HPDE6-E6E7 (cell line): Measurements from ENCODE around the gene SLC27A6.
"Not testable (repeated sequence)": the region's sequence is repeated elsewhere in the genome, so short reads cannot be mapped to it uniquely, and the experiment has no call there.

Experiments used
- DNase-seq: peaks from one replicate; pipeline ENCODE4 v3.0.0; 2011; ENCODE audit warnings: missing footprints; ENCODE audit errors: extremely low spot score

Gene SLC27A6

GRCh38 chr5:129001841-129002526 is 36.7 kb downstream of the SLC27A6 start:
- DNase-seq = no peak

DNA sequence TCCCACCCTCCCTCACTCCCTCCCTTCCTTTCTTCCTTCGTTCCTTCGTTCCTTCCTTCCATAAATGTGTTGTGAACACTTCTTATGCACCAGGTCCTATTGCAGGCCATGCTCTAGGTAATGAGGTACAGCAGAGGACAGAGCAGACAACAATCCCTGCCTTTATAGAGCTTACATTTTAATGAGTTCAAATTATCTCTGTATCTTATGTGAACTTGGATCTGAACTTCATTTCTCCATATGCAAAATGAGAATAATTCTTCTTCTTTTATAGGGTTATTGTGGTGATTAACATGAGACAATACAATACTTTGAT is 37.2 kb downstream of the SLC27A6 start:
- DNase-seq = no peak

GRCh38 chr5:129003232-129003631 is 37.9 kb downstream of the SLC27A6 start:
- no peak for DNase-seq

DNA sequence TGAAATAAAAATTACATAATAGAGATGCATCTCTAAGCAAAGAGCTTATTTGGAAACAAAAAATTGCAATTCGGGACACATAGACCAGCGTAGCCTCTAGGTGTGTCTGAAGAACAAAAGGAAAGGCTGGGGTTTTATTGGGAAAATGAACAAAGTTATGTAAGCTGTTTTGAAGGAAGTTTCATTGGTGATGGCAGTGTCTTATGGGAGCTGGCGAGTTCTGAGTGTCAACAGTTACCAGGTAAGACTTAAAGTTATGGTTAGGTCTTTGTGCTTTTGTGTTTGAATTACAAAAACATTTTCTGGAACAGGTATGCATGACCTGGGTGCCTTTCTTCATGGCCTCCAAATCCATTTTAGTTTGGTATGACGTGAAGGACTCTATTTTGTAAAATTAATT is 48.9 kb downstream of the SLC27A6 start:
- no peak for DNase-seq

GRCh38 chr5:129018837-129019236 is 53.5 kb downstream of the SLC27A6 start:
- no peak for DNase-seq

DNA sequence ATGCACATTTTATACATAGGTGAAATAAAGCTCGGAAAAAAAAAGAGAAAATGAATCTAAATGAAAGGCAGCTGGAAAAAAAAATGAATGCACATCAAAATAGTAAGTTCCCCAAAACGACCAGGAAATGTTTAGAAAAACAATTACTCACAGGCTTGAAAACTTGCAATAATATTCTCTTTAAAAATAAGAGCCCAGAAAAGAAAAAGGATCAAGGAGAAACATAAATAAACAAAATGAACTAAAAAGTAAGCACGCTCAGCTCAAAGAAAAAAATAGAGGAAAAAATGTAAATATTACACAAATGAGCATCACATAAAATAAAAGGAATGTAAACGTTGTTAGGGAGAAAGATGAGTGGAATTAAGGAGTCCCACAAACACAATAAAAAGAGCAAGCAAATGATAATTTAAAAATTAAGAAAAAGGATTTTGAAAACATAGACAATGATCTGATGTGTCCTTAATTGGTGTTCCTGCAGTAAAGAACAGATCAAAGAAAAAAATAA is 54.2 kb downstream of the SLC27A6 start:
- no peak for DNase-seq

DNA sequence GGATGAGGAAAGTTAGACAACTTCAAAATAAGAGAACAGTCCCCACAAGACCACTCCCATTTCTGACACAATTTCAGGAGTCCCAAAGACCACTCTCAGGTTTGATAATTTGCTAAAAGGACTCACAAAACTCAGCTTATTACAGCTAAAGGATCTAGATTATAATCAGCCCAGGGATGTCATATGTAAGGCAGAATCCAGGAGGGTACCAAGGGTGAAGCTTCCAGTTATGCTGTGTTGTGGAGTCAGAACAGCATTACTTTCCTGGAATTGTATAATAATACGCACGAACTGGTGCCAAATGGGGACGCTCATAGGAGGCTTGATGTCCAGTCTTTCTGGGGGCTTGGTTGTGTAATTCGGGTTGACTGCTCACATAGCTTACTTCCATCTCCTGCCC is 55.4 kb downstream of the SLC27A6 start:
- no peak for DNase-seq

DNA sequence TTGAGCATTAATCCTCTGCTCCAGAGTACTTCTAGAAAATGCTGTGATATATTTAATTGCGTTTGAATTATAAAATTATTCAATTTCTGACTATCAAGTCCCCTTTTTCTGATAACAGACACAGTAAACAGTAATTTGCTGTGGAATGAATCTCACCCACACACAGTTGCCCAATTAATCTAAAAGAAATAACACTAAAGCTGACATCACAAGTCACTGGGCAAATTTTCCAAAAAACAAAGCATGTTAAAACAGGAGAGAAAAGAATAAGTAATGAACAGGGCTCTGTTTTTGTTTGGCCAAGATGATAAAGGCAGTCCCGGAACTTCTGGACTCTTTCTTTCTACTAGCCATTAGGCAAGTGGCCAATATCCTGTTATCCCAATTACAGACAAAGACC is 56.5 kb downstream of the SLC27A6 start:
- DNase-seq = no peak

GRCh38 chr5:129022599-129022998 is 57.3 kb downstream of the SLC27A6 start:
- DNase-seq = no peak

DNA sequence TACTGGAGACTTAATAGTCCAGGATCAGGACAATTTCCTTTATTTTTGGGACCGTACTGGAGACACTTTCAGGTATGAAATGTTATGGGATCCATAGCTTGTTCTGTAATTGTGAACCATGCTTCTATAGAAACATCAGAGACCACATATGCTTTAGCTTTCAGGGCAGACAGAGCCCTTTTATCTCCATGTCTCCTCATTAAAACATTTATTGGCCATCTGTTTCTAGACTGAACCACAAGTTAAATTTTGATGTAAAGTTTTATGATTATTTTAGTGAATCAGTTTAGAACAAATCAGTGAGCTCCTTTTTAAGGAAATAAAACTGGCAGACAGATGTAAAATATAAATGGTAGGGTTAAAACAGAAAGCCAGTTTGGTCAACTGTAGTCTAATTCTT is 62.0 kb downstream of the SLC27A6 start:
- DNase-seq = no peak

GRCh38 chr5:129031886-129032683 is 66.8 kb downstream of the SLC27A6 start:
- DNase-seq = no peak

DNA sequence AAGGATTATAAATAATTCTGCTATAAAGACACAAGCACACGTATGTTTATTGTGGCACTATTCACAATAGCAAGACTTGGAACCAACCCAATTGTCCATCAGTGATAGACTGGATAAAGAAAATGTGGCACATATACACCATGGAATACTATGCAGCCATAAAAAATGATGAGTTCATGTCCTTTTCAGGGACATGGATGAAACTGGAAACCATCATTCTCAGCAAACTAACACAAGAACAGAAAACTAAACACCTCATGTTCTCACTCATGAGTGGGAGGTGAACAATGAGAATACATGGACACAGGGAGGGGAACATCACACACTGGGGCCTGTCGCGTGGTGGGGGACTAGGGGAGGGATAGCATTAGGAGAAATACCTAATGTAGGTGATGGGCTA is 71.0 kb downstream of the SLC27A6 start:
- not testable (repeated sequence) for DNase-seq

DNA sequence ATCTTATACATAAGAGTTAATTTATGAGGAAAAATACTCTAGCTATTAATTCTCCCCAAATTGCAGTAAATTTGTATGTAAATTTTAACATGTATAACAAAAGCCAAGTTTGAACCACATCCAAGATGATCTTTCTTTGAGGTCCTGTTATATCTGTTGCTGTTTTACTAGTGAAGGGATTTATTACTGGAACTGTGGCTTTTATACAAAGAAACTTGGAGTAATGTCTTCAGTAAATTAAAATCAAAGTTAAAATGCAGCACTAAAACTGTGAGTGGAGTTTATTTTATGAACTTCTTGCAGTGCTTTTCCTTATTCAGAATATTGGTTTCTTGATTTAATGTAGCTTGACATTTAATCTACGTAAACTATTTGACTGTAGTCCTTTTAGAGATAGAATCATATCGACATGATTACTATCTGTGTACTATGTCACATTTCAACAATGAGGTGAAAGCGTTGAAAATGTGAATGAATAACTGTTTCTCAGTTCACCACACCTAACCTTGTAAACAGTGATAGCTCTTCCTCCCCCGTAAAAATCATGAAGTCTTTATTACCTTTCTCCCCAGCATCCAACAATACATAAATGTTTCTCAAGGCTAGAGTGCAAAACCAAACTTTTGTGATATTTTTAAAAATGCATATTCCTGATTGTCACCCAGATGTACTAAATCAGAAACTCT is 76.1 kb downstream of the SLC27A6 start:
- no peak for DNase-seq

- DNase-seq = no peak
Measured at GRCh38 chr5:129042306-129042705, 77.0 kb downstream of the SLC27A6 start.

DNA sequence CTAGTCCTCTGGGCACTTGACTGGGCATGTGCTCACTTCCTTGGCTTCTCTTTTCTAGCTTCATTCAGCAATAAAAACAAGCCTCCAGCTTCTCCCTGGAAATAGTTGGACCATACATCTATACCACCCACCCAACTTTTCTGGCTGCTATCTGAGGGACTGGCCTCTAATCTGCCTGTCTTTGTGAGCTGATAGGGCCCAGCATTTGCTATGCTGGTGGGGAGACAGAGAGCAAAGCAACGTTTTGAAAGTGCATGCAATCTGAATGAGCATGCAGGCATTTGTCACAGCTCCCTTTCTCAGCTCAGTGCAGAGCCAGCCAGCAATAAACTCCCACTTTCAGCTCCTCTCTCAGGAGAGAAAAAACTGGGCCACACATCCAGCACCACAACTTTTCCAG is 78.6 kb downstream of the SLC27A6 start:
- DNase-seq = no peak

- no peak for DNase-seq
Measured at GRCh38 chr5:129046151-129046550, 80.9 kb downstream of the SLC27A6 start.

DNA sequence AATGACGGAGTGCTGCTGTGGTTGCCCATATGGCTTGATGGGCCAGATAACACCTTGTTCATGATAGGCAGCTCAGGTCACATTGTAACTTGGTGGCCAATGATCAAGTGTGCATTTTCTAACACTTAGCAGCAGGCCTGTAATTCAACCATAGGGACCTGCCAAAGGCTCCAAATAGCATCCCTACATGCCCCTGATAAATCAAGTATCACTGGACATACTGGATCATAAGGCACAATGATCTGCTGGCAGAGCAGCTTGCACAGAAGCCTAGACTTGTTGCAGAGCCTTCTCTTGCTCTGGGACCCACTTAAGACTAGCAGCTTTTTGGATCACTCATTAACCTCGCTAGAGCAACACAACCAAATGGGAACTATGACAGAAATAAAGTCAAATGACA is 83.2 kb downstream of the SLC27A6 start:
- DNase-seq = no peak

DNA sequence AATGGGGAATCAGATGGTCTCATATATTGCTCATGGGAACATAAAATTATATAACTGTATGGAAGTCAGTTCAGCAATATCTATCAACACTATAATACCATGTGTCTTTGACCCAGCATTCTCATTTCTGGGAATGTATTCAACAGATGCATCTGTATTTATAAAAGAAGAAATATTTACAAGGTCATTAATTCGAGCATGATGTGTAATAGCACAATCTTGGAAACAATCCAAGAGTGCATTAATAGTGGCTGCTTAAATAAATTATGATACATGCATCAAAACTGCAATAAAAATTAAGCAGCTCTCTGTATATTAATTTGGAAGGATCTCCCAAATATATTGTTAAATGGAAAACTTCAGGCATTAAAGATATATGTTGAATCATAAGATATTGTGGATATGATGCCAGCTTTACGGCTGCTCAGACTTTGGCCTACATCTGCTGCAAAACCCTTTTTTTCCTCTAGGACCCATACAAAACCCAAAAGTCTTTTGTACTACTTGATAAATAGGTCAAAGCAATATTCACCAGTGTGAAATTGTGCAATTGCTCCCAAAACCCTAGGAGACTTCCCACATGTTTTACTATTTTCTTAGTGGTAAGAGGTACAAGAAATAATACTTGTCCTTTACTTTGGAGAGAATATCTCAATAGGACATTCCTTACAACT is 84.0 kb downstream of the SLC27A6 start:
- DNase-seq = no peak

DNA sequence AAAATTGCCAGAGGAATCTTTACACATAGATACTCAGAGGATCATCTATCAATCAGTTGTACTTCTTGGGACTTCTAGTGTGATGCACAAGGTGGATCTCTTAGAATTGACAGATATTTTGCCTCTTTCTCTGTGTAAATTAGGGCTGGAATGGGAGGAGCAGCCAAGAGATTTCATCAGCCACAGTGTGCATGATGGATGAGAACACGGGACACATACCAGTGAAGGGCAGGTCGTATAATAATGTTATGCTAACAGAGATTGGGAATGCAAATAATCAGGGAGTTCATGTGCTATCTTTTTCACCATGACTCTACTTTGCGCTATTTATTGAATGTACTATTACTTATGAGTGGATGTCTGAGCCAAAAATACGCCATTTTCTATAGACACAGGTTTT is 86.0 kb downstream of the SLC27A6 start:
- DNase-seq = no peak

- no peak for DNase-seq
Measured at GRCh38 chr5:129053438-129053837, 88.2 kb downstream of the SLC27A6 start.

DNA sequence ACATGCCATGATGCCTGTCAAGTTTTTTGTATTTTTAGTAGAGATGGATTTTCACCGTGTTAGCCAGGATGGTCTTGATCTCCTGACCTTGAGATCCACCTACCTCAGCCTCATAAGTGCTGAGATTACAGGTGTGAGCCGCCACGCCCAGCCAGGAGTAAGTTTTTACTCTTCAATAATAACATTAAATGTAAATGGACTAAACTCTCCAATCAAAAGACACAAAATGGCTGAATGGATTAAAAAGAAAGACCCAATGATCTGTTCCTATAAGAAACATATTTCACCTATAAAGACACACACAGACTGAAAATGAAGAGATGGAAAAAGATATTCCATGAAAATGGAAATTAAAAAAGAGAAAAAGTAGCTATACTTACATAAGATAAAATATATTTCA is 92.0 kb downstream of the SLC27A6 start:
- no peak for DNase-seq

- DNase-seq = no peak
Measured at GRCh38 chr5:129061849-129062248, 96.6 kb downstream of the SLC27A6 start.
